MM.1S (cell line): ENCODE results near the gene GATAD2A.

Source experiments
- DNase-seq: peaks from one replicate; pipeline ENCODE4 v3.0.0-alpha.2; 2015
- H2AFZ ChIP-seq: fragments of 300-600 bp; sonication (generic); 2 replicates; pipeline ENCODE4 v1.6.0; 2016; ENCODE audit warnings: antibody characterized with exemption, low read length
- H3F3A ChIP-seq: fragments of 300-600 bp; sonication (generic); 2 replicates; pipeline ENCODE4 v1.6.1; 2016; ENCODE audit warnings: mild to moderate bottlenecking, antibody characterized with exemption, low read length, moderate library complexity, mixed read lengths; ENCODE audit not compliant: insufficient read depth
- H3K27ac ChIP-seq: fragments of 300-600 bp; sonication (generic); 2 replicates; pipeline ENCODE4 v1.5.1; 2016; ENCODE audit warnings: mild to moderate bottlenecking, low read length
- H3K27me3 ChIP-seq: fragments of 300-600 bp; sonication (generic); replicated peaks from 2 replicates; pipeline ENCODE4 v1.6.0; 2016; ENCODE audit warnings: low read length; ENCODE audit not compliant: insufficient read depth
- H3K36me3 ChIP-seq: fragments of 300-600 bp; sonication (generic); replicated peaks from 2 replicates; pipeline ENCODE4 v1.6.1; 2016; ENCODE audit warnings: mild to moderate bottlenecking, low read length, mixed read lengths; ENCODE audit not compliant: insufficient read depth
- H3K4me1 ChIP-seq: fragments of 300-600 bp; sonication (generic); 2 replicates; pipeline ENCODE4 v1.6.1; 2016; ENCODE audit warnings: low read length, mixed read lengths
- H3K4me2 ChIP-seq: fragments of 300-600 bp; sonication (generic); 2 replicates; pipeline ENCODE4 v1.6.0; 2016; ENCODE audit warnings: low read depth, low read length
- H3K4me3 ChIP-seq: fragments of 300-600 bp; sonication (generic); 2 replicates; pipeline ENCODE4 v1.5.1; 2016; ENCODE audit warnings: low read length, mixed read lengths
- H3K79me2 ChIP-seq: fragments of 300-600 bp; sonication (generic); 2 replicates; pipeline ENCODE4 v1.6.1; 2016; ENCODE audit warnings: mixed run types, low read length, mixed read lengths
- H3K9ac ChIP-seq: fragments of 300-600 bp; sonication (generic); 2 replicates; pipeline ENCODE4 v1.6.1; 2016; ENCODE audit warnings: low read length, mixed read lengths
- H3K9me2 ChIP-seq: fragments of 300-600 bp; sonication (generic); replicated peaks from 2 replicates; pipeline ENCODE4 v1.6.1; 2016; ENCODE audit warnings: mild to moderate bottlenecking, low read length, mixed read lengths; ENCODE audit not compliant: insufficient read depth
- H3K9me3 ChIP-seq: fragments of 300-600 bp; sonication (generic); replicated peaks from 2 replicates; pipeline ENCODE4 v1.6.1; 2016; ENCODE audit warnings: mild to moderate bottlenecking, low read length, mixed read lengths; ENCODE audit not compliant: insufficient read depth
- H4K20me1 ChIP-seq: fragments of 300-600 bp; sonication (generic); 2 replicates; pipeline ENCODE4 v1.6.1; 2016; ENCODE audit warnings: mild to moderate bottlenecking, low read length, moderate library complexity, mixed read lengths; ENCODE audit not compliant: insufficient read depth
- EZH2 ChIP-seq: fragments of 300-600 bp; sonication (generic); optimal IDR thresholded peaks from 2 replicates; pipeline ENCODE3; 2017; ENCODE audit warnings: low read depth, mild to moderate bottlenecking, antibody characterized with exemption, low read length, mixed read lengths
- EZH2phosphoT487 ChIP-seq: fragments of 300-600 bp; sonication (generic); IDR thresholded peaks from 2 replicates; pipeline ENCODE4 v1.6.1; 2018; ENCODE audit warnings: antibody characterized with exemption, low read length
- TF ChIP-seq, protein P1 (sequence below): fragments of 300-600 bp; sonication (generic); IDR thresholded peaks from 2 replicates; pipeline ENCODE4 v1.5.1; 2016; ENCODE audit warnings: antibody characterized with exemption, low read length, mixed read lengths

GATAD2A gene

GRCh38 chr19:19446655-19447437 is 41.4 kb downstream of the GATAD2A start:
- Histone ChIP-seq H3K4me2 (no peak overlapping the region), H3K9ac (no peak overlapping the region), H3K79me2 (peaks cover 99% of the 10 kb centered on the region), H3K9me3 (no peaks in the 10 kb centered on the region), H3K36me3 (no peaks in the 10 kb centered on the region), H3F3A (no peaks in the 10 kb centered on the region), H2AFZ (no peak overlapping the region), H3K27me3 (no peaks in the 10 kb centered on the region), H3K9me2 (no peaks in the 10 kb centered on the region), H3K27ac (no peak overlapping the region), H3K4me3 (no peak overlapping the region), H4K20me1 (peaks cover 43% of the 10 kb centered on the region), H3K4me1 (no peaks in the 10 kb centered on the region)
- DNase-seq, result no peak
- TF ChIP-seq EZH2phosphoT487 (no peak), EZH2 (no peak)
- TF ChIP-seq, protein P1, sequence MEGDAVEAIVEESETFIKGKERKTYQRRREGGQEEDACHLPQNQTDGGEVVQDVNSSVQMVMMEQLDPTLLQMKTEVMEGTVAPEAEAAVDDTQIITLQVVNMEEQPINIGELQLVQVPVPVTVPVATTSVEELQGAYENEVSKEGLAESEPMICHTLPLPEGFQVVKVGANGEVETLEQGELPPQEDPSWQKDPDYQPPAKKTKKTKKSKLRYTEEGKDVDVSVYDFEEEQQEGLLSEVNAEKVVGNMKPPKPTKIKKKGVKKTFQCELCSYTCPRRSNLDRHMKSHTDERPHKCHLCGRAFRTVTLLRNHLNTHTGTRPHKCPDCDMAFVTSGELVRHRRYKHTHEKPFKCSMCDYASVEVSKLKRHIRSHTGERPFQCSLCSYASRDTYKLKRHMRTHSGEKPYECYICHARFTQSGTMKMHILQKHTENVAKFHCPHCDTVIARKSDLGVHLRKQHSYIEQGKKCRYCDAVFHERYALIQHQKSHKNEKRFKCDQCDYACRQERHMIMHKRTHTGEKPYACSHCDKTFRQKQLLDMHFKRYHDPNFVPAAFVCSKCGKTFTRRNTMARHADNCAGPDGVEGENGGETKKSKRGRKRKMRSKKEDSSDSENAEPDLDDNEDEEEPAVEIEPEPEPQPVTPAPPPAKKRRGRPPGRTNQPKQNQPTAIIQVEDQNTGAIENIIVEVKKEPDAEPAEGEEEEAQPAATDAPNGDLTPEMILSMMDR, result no peak

- Histone ChIP-seq H3K27me3 (no peaks in the 10 kb centered on the region), H3K4me2 (no peak overlapping the region), H4K20me1 (peaks cover 47% of the 10 kb centered on the region), H3K9ac (no peak overlapping the region), H3K36me3 (no peaks in the 10 kb centered on the region), H3K79me2 (peaks cover 100% of the 10 kb centered on the region), H3K4me3 (no peak overlapping the region), H3F3A (no peaks in the 10 kb centered on the region), H2AFZ (no peak overlapping the region), H3K9me2 (no peaks in the 10 kb centered on the region), H3K27ac (no peak overlapping the region), H3K9me3 (no peaks in the 10 kb centered on the region), H3K4me1 (no peaks in the 10 kb centered on the region)
- DNase-seq, result no peak
- TF ChIP-seq, protein P1, result no peak
- no peak for TF ChIP-seq EZH2
- TF ChIP-seq EZH2phosphoT487, result no peak
These were observed 42.2 kb downstream of the GATAD2A start for GRCh38 chr19:19447536-19448237.

GRCh38 chr19:19448238-19448544 is 42.7 kb downstream of the GATAD2A start:
- peaks cover 100% of the 10 kb centered on the region for H3K79me2 ChIP-seq
- no peak overlapping the region for H3K9ac ChIP-seq
- H3K9me3 ChIP-seq, result no peaks in the 10 kb centered on the region
- no peaks in the 10 kb centered on the region for H3K36me3 ChIP-seq
- no peak overlapping the region for H2AFZ ChIP-seq
- no peaks in the 10 kb centered on the region for H3K27me3 ChIP-seq
- H3K4me2 ChIP-seq, result no peak overlapping the region
- H3K27ac ChIP-seq, result no peak overlapping the region
- H3F3A ChIP-seq, result no peaks in the 10 kb centered on the region
- H3K4me3 ChIP-seq, result no peak overlapping the region
- H3K9me2 ChIP-seq, result no peaks in the 10 kb centered on the region
- no peak for DNase-seq
- H4K20me1 ChIP-seq, result peaks cover 52% of the 10 kb centered on the region
- H3K4me1 ChIP-seq, result no peaks in the 10 kb centered on the region
- no peak for TF ChIP-seq EZH2
- TF ChIP-seq, protein P1, result no peak
- TF ChIP-seq EZH2phosphoT487, result no peak
